ENCODE data around the gene MORN5.

The MORN5 gene

DNA sequence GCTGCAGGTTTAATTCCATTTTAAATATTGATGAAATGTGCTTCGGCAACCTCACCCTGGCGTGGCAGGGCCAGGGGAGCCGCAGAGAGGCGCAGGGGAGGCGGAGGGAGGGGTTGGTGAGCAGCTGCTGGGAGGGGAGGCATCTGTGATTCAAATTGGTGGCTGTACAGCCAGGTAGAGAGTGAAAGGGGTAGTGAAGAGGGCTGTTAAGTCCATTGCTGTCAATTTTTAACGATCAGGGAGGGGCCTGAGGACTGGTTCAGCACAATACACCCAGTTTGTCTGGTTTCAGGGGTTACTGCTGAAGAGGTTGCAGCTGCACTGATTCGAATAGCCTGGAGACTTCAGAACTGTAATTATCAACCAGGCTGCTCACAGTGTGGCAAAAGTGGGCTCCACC is 37.7 kb downstream of the MORN5 start:
- TF ChIP-seq, protein P1, sequence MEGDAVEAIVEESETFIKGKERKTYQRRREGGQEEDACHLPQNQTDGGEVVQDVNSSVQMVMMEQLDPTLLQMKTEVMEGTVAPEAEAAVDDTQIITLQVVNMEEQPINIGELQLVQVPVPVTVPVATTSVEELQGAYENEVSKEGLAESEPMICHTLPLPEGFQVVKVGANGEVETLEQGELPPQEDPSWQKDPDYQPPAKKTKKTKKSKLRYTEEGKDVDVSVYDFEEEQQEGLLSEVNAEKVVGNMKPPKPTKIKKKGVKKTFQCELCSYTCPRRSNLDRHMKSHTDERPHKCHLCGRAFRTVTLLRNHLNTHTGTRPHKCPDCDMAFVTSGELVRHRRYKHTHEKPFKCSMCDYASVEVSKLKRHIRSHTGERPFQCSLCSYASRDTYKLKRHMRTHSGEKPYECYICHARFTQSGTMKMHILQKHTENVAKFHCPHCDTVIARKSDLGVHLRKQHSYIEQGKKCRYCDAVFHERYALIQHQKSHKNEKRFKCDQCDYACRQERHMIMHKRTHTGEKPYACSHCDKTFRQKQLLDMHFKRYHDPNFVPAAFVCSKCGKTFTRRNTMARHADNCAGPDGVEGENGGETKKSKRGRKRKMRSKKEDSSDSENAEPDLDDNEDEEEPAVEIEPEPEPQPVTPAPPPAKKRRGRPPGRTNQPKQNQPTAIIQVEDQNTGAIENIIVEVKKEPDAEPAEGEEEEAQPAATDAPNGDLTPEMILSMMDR (IDR thresholded peaks at IDR 0.05): no peak

DNA sequence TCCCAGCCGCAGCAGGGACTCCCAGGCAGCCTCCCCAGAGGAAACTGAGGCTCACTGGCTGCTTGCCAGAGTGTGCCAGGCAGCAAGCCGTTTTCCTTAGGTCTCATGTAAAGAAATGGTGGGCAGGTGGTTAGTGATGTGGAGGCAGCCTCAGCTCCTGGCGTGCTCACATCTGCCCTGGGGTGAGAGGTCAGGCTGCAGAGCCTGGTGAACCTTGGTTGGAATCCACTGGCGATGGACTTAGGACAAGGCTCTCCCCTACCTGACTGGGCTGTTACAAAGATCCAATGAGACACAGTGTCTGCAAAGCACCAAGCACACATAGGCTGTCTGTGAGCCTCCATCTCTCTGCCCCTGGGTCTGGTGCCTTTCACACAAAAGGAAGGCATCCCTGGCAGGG is 38.2 kb downstream of the MORN5 start:
- TF ChIP-seq, protein P1 (IDR thresholded peaks at IDR 0.05): no peak

DNA sequence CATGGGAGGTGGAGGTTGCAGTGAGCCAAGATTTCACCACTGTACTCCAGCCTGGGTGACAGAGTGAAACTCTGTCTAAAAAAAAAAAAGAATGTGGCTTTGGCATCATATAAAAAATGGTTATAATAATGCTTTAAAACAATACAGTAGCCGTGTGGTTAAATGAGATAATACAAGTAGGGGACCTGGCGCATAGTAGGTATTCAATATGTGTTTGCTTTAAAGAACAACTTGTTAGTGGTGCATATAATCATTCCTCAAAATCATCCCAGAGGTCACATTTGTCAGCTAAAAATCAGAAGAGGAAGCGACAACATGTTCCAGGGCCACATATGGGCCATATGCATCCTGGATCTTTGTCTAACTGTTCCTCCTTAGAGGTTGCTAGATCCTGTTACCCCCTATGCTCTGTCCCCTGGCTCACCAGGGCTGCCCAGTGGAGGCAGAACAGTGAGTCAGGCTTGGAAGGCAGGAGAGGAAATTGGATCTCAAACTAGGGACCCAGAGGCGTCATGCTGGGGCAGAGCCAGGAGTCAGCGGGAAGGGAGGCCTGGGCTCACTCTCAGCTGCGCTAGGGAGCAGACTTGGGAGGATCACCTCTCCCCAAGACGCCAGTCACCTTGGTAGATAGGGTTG is 41.4 kb downstream of the MORN5 start:
- TF ChIP-seq, protein P1 (IDR thresholded peaks at IDR 0.05): no peak

- TF ChIP-seq, protein P1 (IDR thresholded peaks at IDR 0.05): no peak
These were observed 41.9 kb downstream of the MORN5 start for GRCh38 chr9:122201641-122202040.

GRCh38 chr9:122202111-122202510 is 42.4 kb downstream of the MORN5 start:
- TF ChIP-seq, protein P1 (IDR thresholded peaks at IDR 0.05): no peak

GRCh38 chr9:122204055-122204454 is 44.3 kb downstream of the MORN5 start:
- TF ChIP-seq, protein P1 (IDR thresholded peaks at IDR 0.05): no peak

GRCh38 chr9:122204491-122204890 is 44.8 kb downstream of the MORN5 start:
- TF ChIP-seq, protein P1 (IDR thresholded peaks at IDR 0.05): no peak

DNA sequence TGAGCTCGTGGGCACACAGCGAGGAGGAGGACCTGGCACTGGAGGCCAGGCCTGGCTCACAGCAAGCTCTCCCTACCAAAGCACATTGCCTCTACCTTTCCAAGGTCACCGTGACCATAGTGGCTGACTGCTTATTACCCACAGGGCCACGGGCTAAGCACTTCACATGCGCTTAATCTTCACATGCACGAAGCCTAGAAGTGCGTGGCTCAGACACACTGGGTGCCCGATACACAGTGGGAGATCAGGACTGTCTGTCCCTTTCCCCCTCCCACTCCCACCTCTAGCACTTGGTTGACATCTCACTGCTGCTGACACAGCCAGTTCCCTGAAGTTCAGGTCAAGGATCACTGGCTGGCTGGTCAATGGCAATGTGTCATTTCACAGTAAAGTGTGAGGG is 45.5 kb downstream of the MORN5 start:
- TF ChIP-seq, protein P1 (IDR thresholded peaks at IDR 0.05): no peak

Data from LNCAP (cell line).